ENCODE results near the gene SYK. TPM values are rescaled to one million over a fixed set of nuclear protein-coding genes. Genes with fewer than 3 reads are reported as not detected.
A peak's percentile ranks its signal among the peaks of the same experiment; 100 is the strongest.

SYK gene
- total RNA-seq, 4 donors from 2014 or later = 50.7 to 107 (median 87.1) TPM

DNA sequence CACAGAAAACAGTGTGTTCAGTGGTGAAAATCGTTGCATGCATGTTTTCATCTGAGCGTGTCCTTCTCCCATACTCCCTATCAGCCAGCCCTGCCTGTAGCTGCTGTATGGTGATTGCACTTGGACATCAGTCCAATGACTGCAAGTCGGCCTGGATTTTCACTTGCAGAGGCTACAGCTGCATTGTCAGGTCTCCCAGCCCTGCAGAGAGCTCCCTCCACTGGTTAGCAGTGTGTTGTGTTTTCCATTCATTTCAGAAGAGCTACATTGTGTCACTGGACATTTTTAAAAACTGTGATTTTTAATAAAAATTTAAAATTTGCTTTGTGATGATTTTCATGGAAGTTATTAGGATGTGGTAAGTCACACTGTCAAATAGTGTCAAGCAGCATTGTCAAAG lies 96.6 kb downstream of the SYK start:
- intact Hi-C loops (cut with DNase I) = no loop called here
- Histone ChIP-seq H3K27me3 (no peaks in the 10 kb centered on the region), H3K9me3 (no peaks in the 10 kb centered on the region), H3K4me3 (replicated peaks in 1 of 3) (no peak overlapping the region), H3K27ac (no peak overlapping the region), H3K36me3 (no peaks in the 10 kb centered on the region), H3K4me1 (peaks cover 9 to 18% of the 10 kb centered on the region in 2 donors)
- DNase-seq = no peak
- TF ChIP-seq, protein P1, sequence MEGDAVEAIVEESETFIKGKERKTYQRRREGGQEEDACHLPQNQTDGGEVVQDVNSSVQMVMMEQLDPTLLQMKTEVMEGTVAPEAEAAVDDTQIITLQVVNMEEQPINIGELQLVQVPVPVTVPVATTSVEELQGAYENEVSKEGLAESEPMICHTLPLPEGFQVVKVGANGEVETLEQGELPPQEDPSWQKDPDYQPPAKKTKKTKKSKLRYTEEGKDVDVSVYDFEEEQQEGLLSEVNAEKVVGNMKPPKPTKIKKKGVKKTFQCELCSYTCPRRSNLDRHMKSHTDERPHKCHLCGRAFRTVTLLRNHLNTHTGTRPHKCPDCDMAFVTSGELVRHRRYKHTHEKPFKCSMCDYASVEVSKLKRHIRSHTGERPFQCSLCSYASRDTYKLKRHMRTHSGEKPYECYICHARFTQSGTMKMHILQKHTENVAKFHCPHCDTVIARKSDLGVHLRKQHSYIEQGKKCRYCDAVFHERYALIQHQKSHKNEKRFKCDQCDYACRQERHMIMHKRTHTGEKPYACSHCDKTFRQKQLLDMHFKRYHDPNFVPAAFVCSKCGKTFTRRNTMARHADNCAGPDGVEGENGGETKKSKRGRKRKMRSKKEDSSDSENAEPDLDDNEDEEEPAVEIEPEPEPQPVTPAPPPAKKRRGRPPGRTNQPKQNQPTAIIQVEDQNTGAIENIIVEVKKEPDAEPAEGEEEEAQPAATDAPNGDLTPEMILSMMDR (IDR thresholded peaks at IDR 0.05) = no peak
- TF ChIP-seq POLR2A (IDR thresholded peaks at IDR 0.05) = no peak
- 73 to 79% methylated on average over 3 of the region's 3 CpGs for WGBS, 2 donors

DNA sequence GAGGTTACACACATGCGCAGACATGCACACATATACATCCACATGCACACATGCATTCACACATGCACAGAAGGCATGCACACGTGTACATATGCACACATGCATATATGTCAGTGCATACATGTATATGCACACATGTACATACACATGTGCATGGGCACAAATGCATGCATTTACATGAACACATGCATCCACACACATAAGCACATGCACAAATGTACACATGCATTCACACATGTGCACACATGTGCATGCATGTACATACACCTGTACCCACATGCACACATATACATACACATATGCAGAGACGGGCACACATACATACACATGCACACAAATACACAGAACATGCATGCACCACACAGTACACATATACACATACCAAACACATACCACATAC lies 97.7 kb downstream of the SYK start:
- H3K4me3 ChIP-seq (replicated peaks in 1 of 3) = no peak overlapping the region
- no peaks in the 10 kb centered on the region for H3K36me3 ChIP-seq
- H3K9me3 ChIP-seq = no peaks in the 10 kb centered on the region
- no peak for DNase-seq
- peaks cover 17 to 27% of the 10 kb centered on the region in 2 donors for H3K4me1 ChIP-seq
- 94 to 95% methylated on average over 3 of the region's 3 CpGs for WGBS, 2 donors
- intact Hi-C loops (cut with DNase I) = no loop called here
- TF ChIP-seq, protein P1 (IDR thresholded peaks at IDR 0.05) = no peak
- TF ChIP-seq POLR2A (IDR thresholded peaks at IDR 0.05) = no peak
- H3K27me3 ChIP-seq = no peaks in the 10 kb centered on the region
- H3K27ac ChIP-seq = no peak overlapping the region

DNA sequence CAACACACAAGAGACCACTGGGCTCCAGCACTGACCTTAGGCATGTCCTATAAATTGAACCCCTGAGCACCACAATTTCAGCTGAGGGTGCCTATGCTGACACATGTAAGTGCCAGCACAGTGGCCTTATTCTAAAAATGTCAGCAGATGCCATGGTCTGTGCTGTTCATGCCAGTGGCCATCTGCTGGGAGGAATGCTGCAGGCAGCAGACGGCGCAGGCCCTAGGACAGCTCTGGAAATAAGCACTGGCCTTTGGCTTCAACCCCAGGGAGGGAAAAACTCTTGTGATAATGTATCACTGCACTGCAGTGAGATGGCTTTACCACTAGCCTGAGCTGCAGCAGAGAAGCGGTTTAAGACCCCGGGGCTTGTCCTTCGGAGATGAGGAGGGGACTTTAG lies 98.5 kb downstream of the SYK start:
- no peaks in the 10 kb centered on the region for H3K27me3 ChIP-seq
- H3K4me1 ChIP-seq = peaks cover 23 to 33% of the 10 kb centered on the region in 2 donors
- DNase-seq = peak in 1 of 2 donors; percentile 25
- H3K4me3 ChIP-seq (replicated peaks in 1 of 3) = no peak overlapping the region
- WGBS, 2 donors = 63 to 90% methylated on average over 3 to 5 of the region's 5 CpGs
- TF ChIP-seq, protein P1 (IDR thresholded peaks at IDR 0.05) = peak in 2 of 6 experiments; percentile 10 to 37
- TF ChIP-seq POLR2A (IDR thresholded peaks at IDR 0.05) = no peak
- no peak overlapping the region for H3K27ac ChIP-seq
- no peaks in the 10 kb centered on the region for H3K9me3 ChIP-seq
- H3K36me3 ChIP-seq = no peaks in the 10 kb centered on the region
- intact Hi-C loops (cut with DNase I) = no loop called here

DNA sequence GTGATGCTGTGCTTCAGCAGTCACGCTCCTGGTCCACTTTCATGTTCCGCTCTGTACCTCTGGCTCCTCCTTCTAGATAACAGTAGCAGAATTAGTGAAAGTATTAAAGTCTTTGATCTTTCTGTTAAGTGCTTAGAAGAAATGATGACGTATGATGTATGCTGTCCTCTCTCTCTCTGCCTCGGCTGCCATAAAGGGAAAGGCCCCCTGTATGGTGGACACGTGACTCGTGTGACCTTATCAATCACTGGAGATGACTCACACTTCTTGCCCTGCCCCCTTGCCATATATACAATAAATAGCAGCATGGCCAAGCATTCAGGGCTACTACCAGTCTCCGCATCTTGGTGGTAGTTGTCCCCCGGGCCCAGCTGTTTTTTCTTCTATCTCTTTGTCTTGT lies 100.3 kb downstream of the SYK start:
- H3K4me1 ChIP-seq = peaks cover 38 to 48% of the 10 kb centered on the region in 2 donors
- intact Hi-C loops (cut with DNase I) = no loop called here
- no peaks in the 10 kb centered on the region for H3K36me3 ChIP-seq
- DNase-seq = no peak
- 92 to 98% methylated on average over 8 of the region's 8 CpGs for WGBS, 2 donors
- TF ChIP-seq, protein P1 (IDR thresholded peaks at IDR 0.05) = no peak
- no peak for TF ChIP-seq POLR2A (IDR thresholded peaks at IDR 0.05)
- no peaks in the 10 kb centered on the region for H3K9me3 ChIP-seq
- H3K4me3 ChIP-seq (replicated peaks in 1 of 3) = no peak overlapping the region
- peak overlapping the region in 1 of 3 donors; percentile 89 for H3K27ac ChIP-seq
- H3K27me3 ChIP-seq = no peaks in the 10 kb centered on the region

DNA sequence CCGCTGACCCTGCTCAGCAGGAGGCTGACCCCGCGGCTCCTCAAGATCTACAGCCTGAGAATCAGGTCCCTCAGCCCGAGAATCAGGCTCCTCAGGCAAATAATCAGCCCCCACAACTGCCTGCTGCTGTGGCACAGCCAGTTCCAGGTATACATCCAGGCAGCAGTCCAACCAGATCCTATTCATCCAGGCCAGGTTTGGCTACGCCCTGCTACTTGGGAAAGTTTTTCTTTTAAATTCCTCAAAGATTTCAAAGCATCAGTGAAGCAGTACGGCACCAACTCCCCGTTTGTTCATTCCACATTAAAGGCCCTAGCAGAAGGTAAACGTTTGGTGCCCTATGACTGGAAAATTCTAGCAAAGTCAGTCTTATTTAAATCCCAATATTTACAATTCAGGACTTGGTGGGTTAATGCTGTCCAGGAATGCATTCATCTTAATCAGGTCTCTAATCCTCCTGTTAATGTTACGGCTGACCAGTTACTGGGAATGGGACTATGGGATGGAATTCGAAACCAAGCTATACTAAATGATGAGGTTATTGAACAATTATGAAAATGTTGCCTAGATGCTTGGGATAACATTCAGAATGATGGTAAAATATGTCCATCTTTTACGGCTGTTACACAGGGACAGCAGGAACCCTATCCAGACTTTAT lies 102.3 kb downstream of the SYK start:
- peak in 1 of 2 donors; percentile 43 for TF ChIP-seq POLR2A (IDR thresholded peaks at IDR 0.05)
- TF ChIP-seq, protein P1 (IDR thresholded peaks at IDR 0.05) = no peak
- no peak overlapping the region for H3K4me3 ChIP-seq (replicated peaks in 1 of 3)
- H3K9me3 ChIP-seq = no peaks in the 10 kb centered on the region
- peak overlapping the region; percentile 89 to 93 (median 91) for H3K27ac ChIP-seq
- no peaks in the 10 kb centered on the region for H3K36me3 ChIP-seq
- 36 to 49% methylated on average over 11 of the region's 11 CpGs for WGBS, 2 donors
- H3K27me3 ChIP-seq = no peaks in the 10 kb centered on the region
- intact Hi-C loops (cut with DNase I) = no loop called here
- H3K4me1 ChIP-seq = peaks cover 45 to 58% of the 10 kb centered on the region in 2 donors
- peak; percentile 88 to 91 for DNase-seq

Data from thyroid gland (tissue), 4 donors.